Lower leg skin (tissue), 3 donors: Measurements from ENCODE around the gene CTNNAL1.

Experiments
- CTCF ChIP-seq, 3 donors: fragments of 450-650 bp; IDR thresholded peaks; one replicate each; pipeline ENCODE4 v1.5.1; 2016; ENCODE audit warnings: antibody characterized with exemption in 3 of 3, mild to moderate bottlenecking in 3 of 3, moderate library complexity in 2 of 3
- POLR2A ChIP-seq, 2 donors: fragments of 450-650 bp; IDR thresholded peaks; one replicate each; pipeline ENCODE4 v1.6.1; 2016 to 2017; ENCODE audit warnings: antibody characterized with exemption in 2 of 2, mild to moderate bottlenecking in 1 of 2, moderate library complexity in 1 of 2

- TF ChIP-seq CTCF (IDR thresholded peaks at IDR 0.05) (no peak), POLR2A (IDR thresholded peaks at IDR 0.05) (no peak)
These were observed 37.1 kb upstream of the CTNNAL1 start for GRCh38 chr9:109050444-109050843.
